22Rv1 (cell line): ENCODE measurements around the gene METTL2B.

Experiments
- CTCF ChIP-seq: fragments of 450-650 bp; IDR thresholded peaks from 2 replicates; pipeline ENCODE4 v1.5.1; 2017; ENCODE audit warnings: mild to moderate bottlenecking
- ZFX ChIP-seq: fragments of 450-650 bp; IDR thresholded peaks from 2 replicates; pipeline ENCODE4 v1.6.1; 2017; ENCODE audit warnings: antibody characterized with exemption, borderline replicate concordance

- no peak for TF ChIP-seq CTCF
- no peak for TF ChIP-seq ZFX
Measured at GRCh38 chr7:128448751-128449302, 27.7 kb upstream of the METTL2B start.
